ENCODE measurements around the gene SMDT1.
"Not testable (repeated sequence)": the region's sequence is repeated elsewhere in the genome, so short reads cannot be mapped to it uniquely, and the experiment has no call there.

SMDT1 gene

DNA sequence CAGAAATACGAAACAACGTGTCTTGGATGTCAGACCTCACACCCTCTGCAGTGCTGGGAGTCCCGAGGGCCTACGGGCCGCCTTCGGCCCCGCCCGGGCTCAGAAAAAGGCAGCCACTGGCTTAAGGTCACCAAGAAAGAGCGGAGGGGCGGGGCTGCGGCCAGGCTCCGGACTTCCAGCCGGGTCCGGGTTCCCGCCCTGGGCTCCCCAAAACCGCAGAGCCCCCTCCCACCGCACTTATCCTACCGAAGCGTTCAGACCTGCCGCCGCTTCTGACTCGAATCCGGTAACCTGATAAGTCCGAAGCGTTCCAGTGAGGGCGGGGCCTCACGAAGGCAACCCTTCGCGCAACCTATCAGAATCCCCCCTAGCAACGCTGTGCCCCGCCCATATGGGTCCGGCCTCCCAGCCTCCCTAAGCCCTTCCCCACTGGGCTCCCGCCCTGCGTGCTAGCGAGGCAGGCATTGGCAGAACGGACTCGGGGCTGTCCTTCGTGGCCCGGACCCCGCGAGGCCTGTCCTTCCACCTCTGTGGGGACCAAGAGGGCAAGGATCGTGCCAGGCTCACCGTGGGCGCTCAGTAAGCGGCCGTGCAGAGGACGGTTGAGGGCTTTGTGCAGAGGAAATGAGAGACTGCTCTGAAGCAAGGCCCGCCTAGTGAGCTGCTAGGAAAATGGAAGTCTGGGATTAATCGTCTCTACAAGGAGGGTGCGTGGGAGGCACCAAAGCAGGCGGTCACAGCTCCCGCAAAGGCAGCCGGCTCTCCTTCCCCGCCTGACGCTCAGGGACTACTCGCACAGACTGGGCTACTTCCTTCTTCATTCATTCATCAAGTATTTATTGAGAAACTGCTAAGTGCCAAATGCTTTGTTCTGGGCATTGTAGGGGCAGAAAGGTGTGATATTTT, 8.7 kb upstream of the SMDT1 start, which contains the start of gene NAGA:
TSS of gene NAGA (minus strand) at position 296 of the 906 bp plus-strand sequence. CDS start 515 bp downstream, outside the sequence.
- DNase-seq (ENCODE audit: low read depth in 3 of 3, low spot score in 1 of 3), result peak; percentile 69 to 79 (median 70)

- not testable (repeated sequence) for DNase-seq (ENCODE audit: low read depth in 3 of 3, low spot score in 1 of 3)
Measured at GRCh38 chr22:42071508-42071907, 8.0 kb upstream of the SMDT1 start.

GRCh38 chr22:42072606-42073330, 6.7 kb upstream of the SMDT1 start:
- no peak for DNase-seq (ENCODE audit: low read depth in 3 of 3, low spot score in 1 of 3)

GRCh38 chr22:42073621-42074041, 5.9 kb upstream of the SMDT1 start:
- no peak for DNase-seq (ENCODE audit: low read depth in 3 of 3, low spot score in 1 of 3)

DNA sequence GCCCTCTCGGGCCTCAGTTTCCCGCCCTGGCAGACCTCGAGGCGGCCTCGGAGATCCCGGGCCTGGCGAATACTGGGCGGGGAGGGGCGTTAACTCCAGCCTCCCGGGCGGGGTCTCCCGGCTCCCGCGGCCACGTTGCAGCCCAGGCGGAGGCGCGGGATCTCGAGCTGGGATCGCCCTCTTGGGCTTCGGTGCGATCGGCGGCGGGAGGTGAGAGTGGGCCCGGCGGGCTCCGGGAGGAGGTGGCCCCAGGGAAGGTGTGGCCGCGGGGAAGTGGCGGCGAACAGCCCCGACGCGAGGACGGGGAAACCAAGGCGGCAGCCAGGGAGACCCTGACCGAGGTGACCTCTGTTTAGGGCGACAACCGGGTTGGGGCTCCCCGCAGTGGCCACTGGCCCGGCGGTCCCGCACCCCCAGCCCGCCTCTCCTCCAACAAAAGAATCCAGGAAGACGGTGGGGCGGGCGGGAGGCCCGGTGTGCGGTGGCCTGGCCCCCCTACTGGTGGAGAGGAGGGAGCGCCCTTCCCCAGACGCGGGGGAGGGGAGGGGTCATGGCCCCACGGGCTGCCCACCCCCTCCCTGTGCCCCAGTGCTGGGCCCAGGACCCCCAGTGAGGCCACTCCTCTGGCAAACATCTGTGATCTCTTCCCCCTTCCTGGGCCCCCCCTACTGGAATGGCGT, 5.2 kb upstream of the SMDT1 start, which contains the start of gene PHETA2:
TSS of gene PHETA2 (plus strand) at position 117 of the 680 bp plus-strand sequence. CDS start 3,046 bp downstream, outside the sequence.
- peak in 1 of 3 donors; percentile 35 for DNase-seq (ENCODE audit: low read depth in 3 of 3, low spot score in 1 of 3)

DNA sequence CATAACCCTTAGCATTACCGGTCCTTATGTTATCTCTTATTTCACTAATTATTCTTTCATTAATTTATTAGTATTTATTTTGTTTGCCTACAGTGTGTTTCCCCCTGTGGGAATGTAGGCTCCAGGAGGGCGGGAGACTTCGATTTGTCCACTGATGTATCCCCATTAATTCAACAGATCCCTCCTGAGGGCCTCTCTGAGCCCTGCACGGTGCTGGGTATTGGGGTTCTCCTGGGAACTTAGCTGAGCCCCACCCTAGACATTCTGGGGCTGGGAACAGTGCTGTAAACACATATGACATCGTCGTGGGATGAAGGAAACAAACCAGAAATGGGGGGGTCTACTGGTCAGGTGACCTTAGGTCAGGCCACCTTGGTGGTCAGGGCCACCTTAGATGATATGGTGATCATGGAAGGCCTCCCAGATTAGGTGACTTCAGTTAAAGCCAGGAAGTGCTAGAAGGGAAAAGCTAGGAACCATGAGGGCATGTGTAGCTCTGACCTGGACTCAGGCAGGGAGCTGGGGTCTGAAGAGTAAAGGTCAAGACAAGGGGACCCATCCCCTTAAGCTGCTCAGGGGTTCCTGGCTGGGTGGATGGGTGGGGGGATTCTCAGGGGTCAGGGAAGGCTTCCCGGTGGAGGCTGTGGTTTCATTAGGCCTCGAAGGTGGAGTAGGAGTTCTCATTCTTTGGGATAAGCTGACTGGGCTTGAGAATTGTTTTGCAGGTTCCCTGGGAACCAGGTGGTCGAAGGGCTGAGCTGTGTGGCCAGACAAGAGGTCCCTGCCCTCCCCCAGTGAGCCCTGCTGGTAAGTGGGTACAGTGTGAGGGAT, 4.4 kb upstream of the SMDT1 start:
- no peak for DNase-seq (ENCODE audit: low read depth in 3 of 3, low spot score in 1 of 3)

DNA sequence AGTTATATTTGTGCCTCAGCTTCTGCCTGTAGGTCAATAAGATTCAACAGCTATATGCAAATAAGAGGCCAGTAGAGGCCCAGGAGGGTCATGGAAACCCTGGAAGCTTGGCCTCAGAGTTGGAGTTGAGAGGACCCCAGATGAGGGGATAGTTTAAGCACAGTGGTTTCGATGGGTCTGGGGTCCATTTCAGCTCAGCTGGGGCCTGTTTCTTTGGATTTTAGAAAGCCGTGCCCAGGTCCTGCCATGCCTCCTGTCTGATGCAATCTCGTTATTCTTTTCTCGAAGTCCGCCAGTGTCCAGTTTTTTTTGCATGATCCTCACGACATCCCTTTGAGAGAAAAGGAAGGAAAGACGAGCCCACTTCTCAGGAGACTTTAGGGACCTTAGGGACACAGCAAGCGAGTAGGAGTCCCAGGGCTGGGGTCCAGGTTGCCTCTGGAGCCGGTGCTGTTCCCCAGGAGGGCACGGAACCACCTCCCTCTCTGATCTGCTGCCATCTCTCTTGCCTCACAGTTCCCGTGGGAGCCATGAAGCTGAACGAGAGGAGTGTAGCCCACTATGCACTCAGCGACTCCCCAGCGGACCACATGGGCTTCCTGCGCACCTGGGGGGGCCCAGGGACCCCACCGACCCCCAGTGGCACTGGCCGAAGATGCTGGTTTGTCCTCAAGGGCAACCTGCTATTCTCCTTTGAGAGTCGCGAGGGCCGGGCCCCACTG, 2.6 kb upstream of the SMDT1 start:
- no peak for DNase-seq (ENCODE audit: low read depth in 3 of 3, low spot score in 1 of 3)

GRCh38 chr22:42077486-42078125, 1.9 kb upstream of the SMDT1 start:
- no peak for DNase-seq (ENCODE audit: low read depth in 3 of 3, low spot score in 1 of 3)

- DNase-seq (ENCODE audit: low read depth in 3 of 3, low spot score in 1 of 3), result no peak
Measured at GRCh38 chr22:42078469-42079318, 806 bp upstream of the SMDT1 start.

DNA sequence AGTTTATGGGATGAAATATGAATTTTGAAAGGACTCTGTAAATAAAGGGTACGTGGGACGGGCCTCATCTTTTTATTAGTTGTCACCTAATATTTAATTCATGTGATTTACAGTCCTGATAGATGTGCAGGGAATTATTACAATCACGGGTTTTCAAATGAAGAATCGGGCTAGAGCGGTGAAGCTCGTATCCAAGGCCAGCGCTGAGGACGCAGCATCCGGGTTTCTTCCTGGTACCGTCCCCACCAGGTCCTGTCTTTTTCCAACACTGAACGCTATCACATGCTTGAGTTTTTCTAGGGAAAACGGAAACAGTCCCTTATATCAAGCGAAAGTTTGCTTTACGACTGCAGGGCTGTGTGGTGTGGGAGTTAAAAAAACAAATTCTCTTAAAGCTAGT, 787 bp downstream of the SMDT1 start:
- no peak for DNase-seq (ENCODE audit: low read depth in 3 of 3, low spot score in 1 of 3)

- DNase-seq (ENCODE audit: low read depth in 3 of 3, low spot score in 1 of 3), result no peak
Measured at GRCh38 chr22:42083119-42083518, 3.6 kb downstream of the SMDT1 start.

- no peak for DNase-seq (ENCODE audit: low read depth in 3 of 3, low spot score in 1 of 3)
Measured at GRCh38 chr22:42084874-42085273, 5.4 kb downstream of the SMDT1 start.

GRCh38 chr22:42086051-42086450, 6.6 kb downstream of the SMDT1 start:
- no peak for DNase-seq (ENCODE audit: low read depth in 3 of 3, low spot score in 1 of 3)

DNA sequence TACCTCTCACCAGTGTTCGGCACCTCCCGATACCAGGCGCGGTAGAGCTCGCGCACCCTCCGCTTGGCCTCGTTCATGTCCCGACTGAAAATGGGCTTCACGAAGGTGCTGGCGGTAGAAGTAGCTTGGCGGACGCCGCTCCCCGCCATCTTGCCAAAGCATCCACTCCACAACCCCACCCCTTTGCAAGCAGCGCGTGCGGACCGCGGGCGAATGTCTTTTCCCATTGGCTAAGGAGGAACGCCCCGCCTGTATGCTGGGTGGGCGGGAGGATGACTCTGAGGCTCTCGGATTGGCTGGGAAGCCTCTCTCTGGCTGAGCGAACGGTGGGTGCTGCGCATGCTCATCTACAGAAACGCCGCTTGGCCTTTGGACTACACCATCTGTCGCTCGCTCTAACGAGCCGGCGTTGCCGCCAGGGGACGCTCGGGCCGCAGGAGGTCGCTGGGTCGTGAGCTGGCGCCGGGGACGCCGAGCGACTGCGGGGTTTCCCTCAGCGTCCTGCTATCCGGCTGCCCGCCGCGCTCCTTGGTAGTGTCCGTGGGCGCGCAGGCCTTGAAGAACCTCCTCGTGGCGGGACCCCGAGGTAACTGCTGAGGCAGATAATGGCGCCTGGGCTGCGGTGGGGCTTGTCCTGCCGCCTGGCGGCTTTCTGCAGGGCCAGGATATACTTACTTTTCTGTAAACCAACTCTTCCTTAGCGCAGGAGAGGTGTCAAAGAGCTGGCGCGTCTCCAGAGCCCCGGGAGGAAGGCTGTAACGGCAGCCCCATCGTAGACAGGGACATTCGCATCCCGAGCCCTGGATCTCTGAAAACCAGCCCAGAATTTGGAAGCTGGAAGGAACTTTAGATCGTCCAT, 11.3 kb downstream of the SMDT1 start, which contains the start of gene NDUFA6:
TSS of gene NDUFA6 (minus strand) at position 177 of the 859 bp plus-strand sequence. CDS start at position 149, 28 bp downstream.
- peak; percentile 92 to 98 (median 96) for DNase-seq (ENCODE audit: low read depth in 3 of 3, low spot score in 1 of 3)

DNA sequence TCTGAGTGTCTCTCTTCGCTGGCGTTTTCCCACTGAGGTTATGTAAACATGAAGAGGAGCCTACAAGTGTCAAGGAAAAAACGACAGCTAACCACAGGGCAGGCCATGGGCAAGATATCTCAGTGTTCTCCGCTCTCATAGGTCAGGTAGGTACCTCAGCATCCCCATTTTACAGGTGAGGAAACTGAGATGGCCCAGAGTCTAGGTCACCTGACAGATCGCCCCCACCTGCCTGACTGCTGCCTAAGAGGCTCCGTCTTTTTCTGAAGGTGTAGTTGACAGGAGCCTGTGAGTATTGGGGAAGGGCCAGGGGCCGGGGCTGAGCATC, 11.9 kb downstream of the SMDT1 start:
- DNase-seq (ENCODE audit: low read depth in 3 of 3, low spot score in 1 of 3), result no peak

DNA sequence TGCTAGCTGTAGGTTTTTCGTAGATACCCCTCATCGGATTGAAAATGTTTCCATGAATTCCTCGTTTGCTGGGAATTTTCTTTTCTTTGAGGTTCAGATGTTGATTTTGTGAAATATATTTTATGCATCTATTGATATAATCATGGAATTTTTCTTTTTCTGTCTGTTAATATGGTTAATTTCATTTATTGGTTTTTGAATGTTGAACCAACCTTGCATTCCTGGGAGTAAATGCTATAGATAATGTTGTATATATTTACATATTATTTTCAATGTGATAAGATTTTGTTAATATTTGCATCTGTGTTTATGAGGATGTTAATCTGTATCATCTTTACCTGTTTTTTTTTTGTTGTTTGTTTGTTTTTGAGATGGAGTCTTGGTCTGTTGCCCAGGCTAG, 21.7 kb downstream of the SMDT1 start:
- DNase-seq (ENCODE audit: low read depth in 3 of 3, low spot score in 1 of 3), result no peak

DNA sequence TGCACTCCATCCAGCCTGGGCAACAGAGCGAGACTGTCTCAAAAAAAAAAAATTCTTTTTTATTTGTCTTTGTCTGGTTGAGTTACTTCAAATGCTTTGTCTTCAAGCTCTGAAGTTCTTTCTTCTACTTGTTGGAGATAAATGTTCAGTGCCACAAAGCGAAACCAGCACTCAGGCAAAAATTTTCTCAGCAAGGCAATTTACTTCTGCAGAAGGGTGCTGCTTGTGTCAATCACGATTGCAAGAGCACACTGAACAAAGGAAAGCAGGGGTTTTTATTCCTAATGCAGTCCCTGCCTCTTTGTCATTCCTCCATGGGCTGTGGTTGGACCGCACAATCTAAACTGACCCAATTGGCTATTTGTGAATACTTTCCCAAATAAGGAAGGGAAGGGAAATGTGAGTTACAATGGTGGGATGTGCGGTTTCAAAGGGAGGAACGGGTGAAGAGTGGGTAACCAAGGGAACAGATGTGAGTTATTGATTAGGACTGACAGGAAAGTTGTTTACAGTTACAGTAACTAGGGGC, 24.9 kb downstream of the SMDT1 start:
- DNase-seq (ENCODE audit: low read depth in 3 of 3, low spot score in 1 of 3), result not testable (repeated sequence)

Measured in stimulated activated CD4-positive, alpha-beta T cell treated with anti-CD3 and anti-CD28 coated beads, TNF-alpha, amount 100 ng/mL, for 1 hour (primary cell).